ENCODE measurements around the gene LRRC4B.

GRCh38 chr19:50515168-50515561, 53.1 kb downstream of the LRRC4B start:
- TF ChIP-seq CTCF (IDR thresholded peaks at IDR 0.05) (no peak), POLR2A (IDR thresholded peaks at IDR 0.05) (no peak)
